Measurements from ENCODE around the gene RNF133.

Gene RNF133

GRCh38 chr7:122699017-122699416, at the start of gene RNF133:
RNF133 (minus strand) TSS chr7:122699117; CDS start chr7:122698918, 199 bp downstream.
- Mint-ChIP-seq H3K9me3 (no peaks in the 10 kb centered on the region), H3K27ac (no peak within 1 kb of the TSS), H3K4me1 (peaks cover 15% of the 10 kb centered on the region), H3K4me3 (no peak within 1 kb of the TSS), H3K36me3 (ENCODE audit: low read depth) (no peaks in the 10 kb centered on the region), H3K27me3 (ENCODE audit: low read depth) (peaks cover 4% of the 10 kb centered on the region)
- no peak for TF ChIP-seq CTCF (IDR thresholded peaks at IDR 0.05; ENCODE audit: unreplicated experiment in 3 of 3)

DNA sequence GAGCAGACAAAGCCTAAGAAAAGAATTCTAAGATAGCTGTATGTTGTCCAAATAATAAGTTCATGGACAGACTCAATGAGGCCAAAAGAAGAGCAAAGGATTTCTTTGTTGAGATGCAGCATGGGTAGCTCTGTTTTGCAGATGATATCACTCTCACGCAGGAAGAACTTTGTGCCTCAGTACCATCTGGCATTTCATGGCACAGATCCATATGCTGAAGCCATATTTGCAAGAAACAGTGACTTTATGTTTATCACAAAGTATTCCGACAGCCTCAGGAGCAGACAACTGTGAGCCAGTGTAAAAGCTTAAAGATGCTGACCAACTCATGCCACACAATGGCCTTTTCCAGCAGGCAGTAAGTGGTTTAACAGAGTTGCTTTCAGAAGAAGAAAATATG, 49.3 kb upstream of the RNF133 start:
- Mint-ChIP-seq H3K27me3 (ENCODE audit: low read depth) (no peaks in the 10 kb centered on the region), H3K27ac (no peak overlapping the region), H3K36me3 (ENCODE audit: low read depth) (no peaks in the 10 kb centered on the region), H3K9me3 (no peaks in the 10 kb centered on the region), H3K4me3 (no peak overlapping the region), H3K4me1 (no peaks in the 10 kb centered on the region)
- TF ChIP-seq CTCF (IDR thresholded peaks at IDR 0.05; ENCODE audit: unreplicated experiment in 3 of 3) = no peak

GRCh38 chr7:122746948-122747347, 48.0 kb upstream of the RNF133 start:
- H3K36me3 Mint-ChIP-seq (ENCODE audit: low read depth) = no peaks in the 10 kb centered on the region
- H3K4me1 Mint-ChIP-seq = no peaks in the 10 kb centered on the region
- no peak overlapping the region for H3K4me3 Mint-ChIP-seq
- no peak for TF ChIP-seq CTCF (IDR thresholded peaks at IDR 0.05; ENCODE audit: unreplicated experiment in 3 of 3)
- H3K27ac Mint-ChIP-seq = no peak overlapping the region
- H3K9me3 Mint-ChIP-seq = no peaks in the 10 kb centered on the region
- H3K27me3 Mint-ChIP-seq (ENCODE audit: low read depth) = no peaks in the 10 kb centered on the region

GRCh38 chr7:122743211-122743610, 44.3 kb upstream of the RNF133 start:
- TF ChIP-seq CTCF (IDR thresholded peaks at IDR 0.05; ENCODE audit: unreplicated experiment in 3 of 3) = no peak
- Mint-ChIP-seq H3K4me1 (no peaks in the 10 kb centered on the region), H3K9me3 (no peaks in the 10 kb centered on the region), H3K27ac (no peak overlapping the region), H3K36me3 (ENCODE audit: low read depth) (no peaks in the 10 kb centered on the region), H3K27me3 (ENCODE audit: low read depth) (no peaks in the 10 kb centered on the region), H3K4me3 (no peak overlapping the region)

DNA sequence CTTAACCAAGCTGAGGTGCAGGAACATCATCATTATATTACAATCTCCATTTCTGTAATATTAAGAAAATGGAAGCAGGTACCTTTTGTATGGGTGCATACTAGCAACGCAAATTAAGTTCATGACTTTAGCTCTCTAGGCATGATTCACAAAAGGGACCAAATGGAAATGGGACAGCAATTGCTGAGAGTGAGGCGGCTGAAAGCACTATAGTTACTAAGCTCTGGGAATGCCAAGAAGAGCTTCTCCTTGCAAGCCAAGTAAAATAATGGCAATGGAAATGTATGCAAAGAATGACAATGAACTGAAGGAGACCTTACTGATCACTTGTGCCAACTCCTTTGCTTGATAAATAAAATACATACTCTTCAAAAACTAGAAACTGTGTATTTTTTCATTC, 40.0 kb upstream of the RNF133 start:
- Mint-ChIP-seq H3K27ac (no peak overlapping the region), H3K4me3 (no peak overlapping the region), H3K9me3 (no peaks in the 10 kb centered on the region)

More for the DNA sequence above, 40.0 kb upstream of the RNF133 start:
- no peaks in the 10 kb centered on the region for H3K4me1 Mint-ChIP-seq
- no peaks in the 10 kb centered on the region for H3K36me3 Mint-ChIP-seq (ENCODE audit: low read depth)
- H3K27me3 Mint-ChIP-seq (ENCODE audit: low read depth) = no peaks in the 10 kb centered on the region
- TF ChIP-seq CTCF (IDR thresholded peaks at IDR 0.05; ENCODE audit: unreplicated experiment in 3 of 3) = no peak
